HFF-Myc (cell line): ENCODE results near the gene KAZN.

ENCODE experiments used
- DNase-seq: peaks from one replicate; pipeline ENCODE4 v3.0.0-alpha.2; 2011; ENCODE audit warnings: low read depth; ENCODE audit errors: extremely low read depth
- H3K4me3 ChIP-seq: replicated peaks from 2 replicates; pipeline ENCODE4 v1.5.1; 2011; ENCODE audit warnings: low read depth, mild to moderate bottlenecking, control low read depth, low read length
- TF ChIP-seq, protein P1 (sequence below): IDR thresholded peaks from 2 replicates; pipeline ENCODE4 v1.5.1; 2012; ENCODE audit warnings: mild to moderate bottlenecking, low read depth, low read length, control low read depth; ENCODE audit errors: missing control alignments

KAZN gene

DNA sequence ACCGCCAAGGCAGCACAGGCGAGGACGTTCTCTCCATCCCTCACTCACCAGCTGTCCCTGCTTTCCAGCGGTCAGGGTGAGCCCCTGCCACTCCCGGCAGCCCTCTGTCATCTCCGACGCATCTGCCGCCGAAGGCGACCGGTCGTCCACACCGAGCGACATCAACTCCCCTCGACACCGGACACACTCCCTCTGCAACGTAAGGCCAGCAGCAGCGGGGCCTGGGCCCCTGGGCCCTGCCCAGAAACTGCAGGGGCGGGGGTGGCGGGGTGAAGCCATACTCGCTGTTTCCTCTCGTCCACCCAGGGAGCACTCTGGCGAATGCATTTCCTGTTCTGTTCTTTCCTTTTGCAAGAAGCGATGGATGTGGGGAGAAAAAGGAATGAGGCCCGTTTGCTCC is 461.6 kb downstream of the KAZN start:
- H3K4me3 ChIP-seq, result no peak overlapping the region
- TF ChIP-seq, protein P1, sequence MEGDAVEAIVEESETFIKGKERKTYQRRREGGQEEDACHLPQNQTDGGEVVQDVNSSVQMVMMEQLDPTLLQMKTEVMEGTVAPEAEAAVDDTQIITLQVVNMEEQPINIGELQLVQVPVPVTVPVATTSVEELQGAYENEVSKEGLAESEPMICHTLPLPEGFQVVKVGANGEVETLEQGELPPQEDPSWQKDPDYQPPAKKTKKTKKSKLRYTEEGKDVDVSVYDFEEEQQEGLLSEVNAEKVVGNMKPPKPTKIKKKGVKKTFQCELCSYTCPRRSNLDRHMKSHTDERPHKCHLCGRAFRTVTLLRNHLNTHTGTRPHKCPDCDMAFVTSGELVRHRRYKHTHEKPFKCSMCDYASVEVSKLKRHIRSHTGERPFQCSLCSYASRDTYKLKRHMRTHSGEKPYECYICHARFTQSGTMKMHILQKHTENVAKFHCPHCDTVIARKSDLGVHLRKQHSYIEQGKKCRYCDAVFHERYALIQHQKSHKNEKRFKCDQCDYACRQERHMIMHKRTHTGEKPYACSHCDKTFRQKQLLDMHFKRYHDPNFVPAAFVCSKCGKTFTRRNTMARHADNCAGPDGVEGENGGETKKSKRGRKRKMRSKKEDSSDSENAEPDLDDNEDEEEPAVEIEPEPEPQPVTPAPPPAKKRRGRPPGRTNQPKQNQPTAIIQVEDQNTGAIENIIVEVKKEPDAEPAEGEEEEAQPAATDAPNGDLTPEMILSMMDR, result no peak
- DNase-seq, result no peak

DNA sequence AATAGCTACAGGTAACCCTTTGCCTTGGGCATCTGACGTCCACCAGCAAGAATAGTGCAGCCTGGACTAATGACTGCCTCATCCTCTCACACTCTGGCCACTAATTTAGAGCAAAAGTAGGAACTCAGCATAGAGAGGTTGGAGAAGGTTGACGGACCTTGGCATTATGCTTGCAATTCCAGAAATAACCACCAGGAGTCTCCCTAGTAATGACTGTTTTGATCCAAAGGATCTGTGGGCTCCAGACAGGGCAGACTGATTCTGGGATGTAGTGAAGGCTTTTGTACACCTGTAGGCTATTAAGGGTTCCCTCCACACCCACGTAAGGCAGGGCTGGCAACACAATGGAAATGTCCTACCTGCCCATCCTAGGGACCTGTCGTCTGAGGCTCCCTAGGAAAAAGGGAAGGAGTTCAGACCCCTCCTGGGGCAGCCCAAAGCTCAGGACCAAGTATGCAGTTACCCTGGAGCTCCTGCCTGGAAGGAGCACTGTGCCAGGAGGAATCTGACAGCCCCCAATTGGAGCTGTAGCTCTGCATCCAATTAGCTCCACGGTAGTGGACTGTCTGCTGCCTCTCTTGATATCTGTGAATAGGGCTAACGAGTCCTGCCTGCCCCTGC is 464.1 kb downstream of the KAZN start:
- TF ChIP-seq, protein P1, result peak; percentile 70

DNA sequence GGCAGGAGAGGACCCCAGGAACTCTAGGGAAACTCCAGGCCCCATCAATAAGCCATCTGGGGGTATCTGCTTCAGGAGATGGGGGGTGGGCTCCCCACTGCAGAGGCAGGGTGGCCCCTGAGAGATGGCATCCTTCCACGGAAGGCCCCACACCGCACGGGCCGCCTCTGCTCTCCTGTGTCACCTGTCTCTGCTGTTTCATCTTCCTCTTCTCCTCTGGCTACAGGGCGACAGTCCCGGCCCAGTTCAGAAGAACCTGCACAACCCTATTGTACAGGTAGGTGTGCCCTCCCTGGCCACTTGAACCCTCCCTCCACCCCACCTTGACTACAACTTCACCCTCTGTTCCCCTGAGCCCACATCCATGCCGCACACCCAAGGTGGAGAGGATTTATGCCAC is 464.9 kb downstream of the KAZN start:
- TF ChIP-seq, protein P1, result no peak
- no peak overlapping the region for H3K4me3 ChIP-seq
- no peak for DNase-seq

More for the DNA sequence above, 464.1 kb downstream of the KAZN start:
- no peak for DNase-seq
- H3K4me3 ChIP-seq, result no peak overlapping the region

DNA sequence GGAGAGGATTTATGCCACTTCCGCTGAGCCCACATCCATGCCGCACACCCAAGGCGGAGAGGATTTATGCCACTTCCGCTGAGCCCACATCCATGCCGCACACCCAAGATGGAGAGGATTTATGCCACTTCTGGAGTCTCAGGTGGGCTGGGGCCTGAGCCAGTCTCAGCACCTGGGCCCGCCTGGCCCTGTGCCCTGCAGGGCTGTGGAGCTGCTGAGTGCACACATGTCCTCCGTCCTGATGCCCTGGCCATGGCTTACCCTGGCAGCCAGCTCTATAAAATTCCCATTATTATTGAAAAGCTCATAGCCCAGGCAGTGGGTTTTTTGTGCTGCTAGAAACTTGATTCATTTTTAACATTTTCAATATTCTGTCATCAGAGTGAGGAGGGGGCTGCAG is 465.3 kb downstream of the KAZN start:
- no peak for DNase-seq
- no peak overlapping the region for H3K4me3 ChIP-seq
- TF ChIP-seq, protein P1, result no peak

DNA sequence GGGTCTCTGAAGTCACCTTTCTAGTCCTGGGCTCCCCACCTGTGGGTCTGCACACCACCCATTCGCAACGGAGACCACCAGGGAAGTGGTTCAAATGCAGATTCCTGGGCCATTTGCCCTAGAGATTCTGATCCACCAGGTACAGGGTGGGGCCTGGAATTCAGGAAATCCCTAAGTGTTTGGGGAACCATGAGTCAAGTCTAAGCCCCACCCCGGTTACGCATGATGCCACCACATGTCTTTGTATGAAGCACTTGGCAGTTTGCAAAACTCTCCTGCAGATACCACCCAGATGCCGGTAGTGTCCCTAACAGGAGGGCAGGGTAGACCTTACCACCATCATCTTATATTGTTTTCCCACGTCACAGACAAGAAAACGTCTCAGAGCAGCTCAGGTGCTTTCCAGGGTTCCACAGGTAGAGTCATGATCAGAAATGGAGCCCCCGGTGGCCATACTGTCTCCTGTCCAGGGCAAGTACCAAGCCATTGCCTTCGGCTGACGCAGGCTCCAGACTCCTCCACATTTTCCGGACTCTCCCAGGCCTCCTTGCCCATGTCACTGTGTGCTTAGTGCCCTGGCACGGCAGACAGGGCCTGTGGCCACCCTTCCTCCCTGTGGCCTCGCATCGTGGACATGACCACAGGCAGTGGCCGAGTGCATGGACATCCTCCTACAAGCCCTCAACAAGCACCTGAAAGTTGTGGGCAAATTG is 465.9 kb downstream of the KAZN start:
- H3K4me3 ChIP-seq, result no peak overlapping the region
- DNase-seq, result no peak
- TF ChIP-seq, protein P1, result no peak

DNA sequence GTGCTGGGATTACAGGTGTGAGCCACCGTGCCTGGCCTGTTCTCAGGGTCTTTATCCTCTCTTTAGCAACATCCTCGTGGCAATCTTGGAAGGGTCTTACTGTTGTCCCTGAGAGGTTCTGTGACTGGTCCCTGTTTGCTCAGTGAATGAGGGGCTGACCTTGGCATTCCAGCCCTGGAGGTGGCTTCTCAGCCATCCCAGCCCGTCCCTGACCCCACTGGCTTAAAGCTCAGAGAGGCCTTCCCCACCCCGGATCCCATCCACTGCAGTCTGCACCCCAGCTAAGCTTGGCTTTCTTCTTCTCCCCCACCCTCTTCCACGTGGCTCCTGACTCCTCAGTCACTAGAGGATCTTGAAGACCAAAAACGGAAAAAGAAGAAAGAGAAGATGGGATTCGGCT is 466.8 kb downstream of the KAZN start:
- no peak overlapping the region for H3K4me3 ChIP-seq
- TF ChIP-seq, protein P1, result no peak
- no peak for DNase-seq
